GM18526 (cell line): ENCODE data around the gene GRIN1.
A peak's percentile ranks its signal among the peaks of the same experiment; 100 is the strongest.

Experiments
- POLR2A ChIP-seq: IDR thresholded peaks from 3 replicates; pipeline ENCODE4 v1.6.1; 2011; ENCODE audit not compliant: insufficient read length; ENCODE audit errors: extremely low read depth

The GRIN1 gene

DNA sequence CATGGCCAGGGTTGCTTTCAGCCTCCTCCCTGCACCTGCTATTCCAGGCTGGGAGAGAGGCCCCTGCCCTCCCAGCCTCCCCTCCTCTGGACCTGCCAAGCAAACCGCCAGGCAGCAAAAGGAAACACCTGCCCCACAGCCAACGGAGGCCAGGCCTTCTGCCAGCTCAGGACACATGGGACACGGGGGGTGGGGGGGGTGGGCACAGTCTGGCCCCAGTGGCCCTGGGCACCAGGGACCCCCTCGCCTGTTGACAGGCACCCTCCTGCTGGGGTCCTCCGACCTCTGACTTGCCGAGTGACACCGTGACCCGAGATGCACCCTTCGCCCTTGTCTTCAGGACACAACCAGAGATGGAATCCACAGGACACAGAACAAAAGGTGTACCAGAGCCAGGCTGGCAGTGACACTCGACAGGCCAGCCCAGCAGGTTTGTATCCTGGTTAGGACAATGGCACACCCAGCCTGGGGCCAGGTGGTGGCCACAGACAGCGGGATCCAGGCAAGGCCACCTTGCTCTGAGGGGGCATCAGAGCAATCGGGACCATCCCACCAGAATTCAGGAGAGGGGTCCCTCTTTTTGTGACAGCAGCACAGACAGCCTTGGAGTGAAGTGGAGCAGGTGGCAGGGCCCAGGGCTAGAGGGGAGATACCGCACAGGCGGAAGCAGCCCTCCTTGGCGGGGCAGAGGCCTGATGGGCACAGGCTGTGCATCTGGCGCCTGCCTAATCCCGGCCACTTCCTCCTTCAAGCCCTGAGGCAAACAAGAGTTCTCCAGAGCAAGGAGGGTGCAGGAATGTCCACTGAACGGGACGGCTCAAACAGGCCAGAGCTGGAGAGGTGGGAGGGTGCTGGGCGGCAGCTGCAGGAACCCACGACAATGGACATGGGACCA lies 34.2 kb downstream of the GRIN1 start:
- no peak for TF ChIP-seq POLR2A

DNA sequence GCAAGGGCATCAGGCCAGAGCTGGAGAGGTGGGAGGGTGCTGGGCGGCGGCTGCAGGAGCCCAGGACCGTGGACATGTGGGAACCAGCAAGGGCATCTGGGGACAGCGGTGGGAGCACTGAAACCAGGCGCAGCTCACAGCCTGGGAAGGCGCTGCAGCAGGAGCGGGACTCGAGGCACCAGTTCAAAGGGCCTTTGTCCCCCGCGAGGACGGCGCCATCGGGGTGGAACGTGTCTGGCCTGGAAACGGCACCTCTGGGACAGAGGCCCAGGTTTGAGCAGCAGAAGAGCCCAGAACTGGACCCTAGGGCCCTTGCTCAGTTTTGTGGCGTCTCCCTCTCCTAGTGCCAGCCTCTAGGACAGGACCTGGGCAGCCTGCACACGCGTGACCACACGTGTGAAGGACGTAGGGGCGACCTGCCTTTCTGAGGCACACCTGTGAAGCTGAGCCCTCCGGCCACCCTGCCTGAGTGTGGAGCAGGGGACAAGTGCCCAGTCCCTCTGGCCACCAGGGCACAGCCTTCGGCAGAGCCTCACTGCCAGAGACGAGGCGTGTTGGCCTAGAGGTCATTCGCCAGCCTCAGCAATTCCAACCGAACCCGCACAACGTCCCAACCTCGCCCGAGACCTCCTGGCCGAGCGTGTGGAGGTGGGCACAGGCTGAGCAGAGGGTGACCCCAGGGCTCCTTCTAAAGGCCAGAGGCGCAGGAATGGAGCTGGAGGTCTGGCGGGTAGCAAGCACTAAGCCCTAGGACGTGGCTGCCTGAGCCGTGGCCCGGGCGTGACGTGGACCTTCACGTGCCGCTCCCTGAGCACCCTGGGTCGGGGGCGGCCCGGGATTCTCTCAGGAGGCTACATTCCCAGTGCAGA lies 35.1 kb downstream of the GRIN1 start:
- TF ChIP-seq POLR2A: peak; percentile 17

DNA sequence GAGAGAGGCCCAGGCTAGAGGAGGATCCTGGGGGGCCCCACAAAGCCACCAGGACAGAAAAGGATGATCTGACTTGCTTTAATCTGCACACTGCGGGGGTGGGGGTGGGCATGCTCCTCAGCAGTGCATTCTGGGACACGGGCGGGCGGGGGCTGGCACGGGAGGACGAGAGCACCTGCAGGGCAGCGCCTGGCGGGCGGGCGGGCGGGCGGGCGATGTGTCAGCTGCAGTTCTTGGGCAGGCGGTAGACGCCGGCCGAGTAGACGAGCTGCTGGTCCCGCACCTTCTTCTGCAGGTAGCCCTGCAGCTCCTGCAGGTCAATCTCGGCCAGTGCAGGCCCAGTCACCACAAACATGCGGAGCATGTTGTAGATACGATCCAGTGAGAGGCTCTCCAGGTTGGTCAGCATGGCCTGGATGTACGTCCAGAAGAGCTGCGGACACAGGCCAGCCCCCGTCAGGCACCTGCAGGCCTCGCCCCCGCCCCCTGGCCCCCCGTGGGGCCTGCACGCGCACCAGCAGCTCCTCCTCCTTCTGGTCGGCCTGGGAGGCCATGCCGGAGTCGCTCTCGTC lies 35.9 kb downstream of the GRIN1 start:
- TF ChIP-seq POLR2A: no peak

DNA sequence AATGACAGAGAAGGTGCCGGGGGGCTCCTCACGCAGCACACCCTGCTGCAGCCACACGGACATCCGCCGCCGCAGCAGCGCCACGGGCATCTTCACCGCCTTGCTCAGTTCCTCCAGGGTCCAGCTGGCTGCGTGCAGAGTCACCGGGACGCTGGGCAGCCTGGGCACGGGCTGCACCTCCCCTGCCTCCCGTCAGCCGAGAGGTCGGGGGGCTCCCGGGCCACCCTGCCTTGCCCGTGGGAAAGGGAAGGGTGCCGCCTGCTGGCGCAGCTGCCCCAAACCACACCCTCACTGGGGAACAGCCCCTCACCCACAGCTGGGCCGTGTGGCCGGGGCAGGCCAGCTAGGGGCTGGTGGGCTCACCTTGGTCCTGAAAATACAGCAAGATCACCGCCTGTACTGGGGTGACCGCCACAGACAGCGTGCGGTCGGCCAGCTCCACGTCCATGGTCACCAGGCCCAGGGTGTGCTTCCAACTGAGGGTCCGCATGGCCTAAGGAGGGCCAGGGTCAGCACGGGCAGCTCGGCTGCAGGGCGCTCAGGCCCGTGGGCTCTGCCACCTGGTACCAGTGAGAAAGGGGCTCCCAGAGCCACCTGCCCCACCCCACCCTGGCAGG lies 36.5 kb downstream of the GRIN1 start:
- TF ChIP-seq POLR2A: no peak

DNA sequence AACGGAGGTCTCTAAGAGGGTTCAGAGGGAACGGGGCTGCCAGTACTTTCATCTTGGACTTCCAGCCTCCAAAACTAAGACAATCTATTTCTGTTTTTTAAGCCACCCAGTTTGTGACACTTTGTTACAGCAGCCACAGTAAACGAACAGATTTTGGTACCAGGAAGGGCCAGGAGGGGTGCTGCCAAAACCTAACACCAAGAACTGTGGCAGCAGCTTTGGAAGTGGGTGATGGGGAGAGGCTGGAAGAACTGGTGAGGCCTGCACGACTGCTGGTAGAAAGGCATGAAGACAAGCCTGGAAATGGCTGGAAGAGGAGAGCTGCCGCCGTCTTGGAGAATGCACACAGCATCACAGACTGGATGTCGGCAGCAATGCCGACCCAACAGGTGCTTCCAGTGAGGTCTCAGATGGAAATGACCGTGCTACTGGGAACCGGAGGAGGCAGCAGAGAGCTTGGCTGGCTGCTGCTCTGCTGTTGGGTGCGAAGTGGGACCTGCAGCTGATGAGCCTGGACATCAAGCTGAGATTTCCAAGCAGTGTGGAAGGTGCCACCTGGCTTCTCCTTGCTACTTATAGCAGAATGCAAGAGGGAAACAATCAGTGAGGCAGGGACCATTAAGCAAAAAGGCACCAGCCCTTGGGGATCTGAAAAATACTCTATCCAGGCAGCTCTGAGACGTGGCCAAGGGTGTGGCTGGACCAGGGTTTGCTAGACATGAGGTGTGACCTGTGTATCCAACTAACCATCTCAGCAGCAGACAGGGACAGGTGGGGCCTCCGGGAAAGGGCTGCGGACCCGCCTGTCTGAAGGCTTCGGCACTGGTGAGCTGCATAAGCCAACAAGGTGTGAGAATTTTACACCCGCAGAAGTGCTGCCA lies 37.6 kb downstream of the GRIN1 start:
- TF ChIP-seq POLR2A: no peak

DNA sequence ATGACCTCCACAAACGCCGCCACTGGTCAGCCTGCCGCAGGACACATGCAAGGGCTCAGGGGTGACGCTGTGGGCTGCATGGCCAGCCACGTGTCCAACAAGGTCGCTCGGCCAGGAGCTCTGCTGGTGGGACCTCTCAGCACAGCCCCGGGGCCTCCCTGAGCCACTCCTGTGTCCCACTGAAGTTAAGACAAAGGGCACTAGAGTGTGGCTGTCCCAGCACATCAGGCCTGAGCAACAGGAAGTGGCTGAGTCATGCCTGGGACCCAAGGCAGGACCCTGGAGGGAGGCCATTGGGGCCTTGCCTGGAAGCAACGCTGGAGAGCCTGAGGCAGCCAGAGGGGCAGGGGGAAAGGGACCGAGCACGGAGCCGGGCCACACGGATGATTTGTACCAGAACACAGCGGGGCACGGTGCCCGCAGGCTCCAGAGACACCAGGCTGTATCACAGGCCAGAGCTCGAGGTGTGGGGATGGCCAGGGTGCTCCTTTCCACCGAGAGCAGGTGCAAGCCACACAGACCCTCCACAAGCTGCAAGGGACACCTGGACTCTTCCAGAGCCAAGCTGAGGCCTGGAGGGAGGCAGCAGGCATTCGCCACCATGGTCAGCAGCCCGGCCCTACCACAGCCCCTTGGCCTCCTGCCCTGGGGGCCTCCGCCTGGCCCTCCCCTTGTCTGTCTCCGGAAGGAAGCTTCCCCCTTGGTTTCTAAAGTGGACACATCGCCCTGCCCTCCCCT lies 39.4 kb downstream of the GRIN1 start:
- no peak for TF ChIP-seq POLR2A

DNA sequence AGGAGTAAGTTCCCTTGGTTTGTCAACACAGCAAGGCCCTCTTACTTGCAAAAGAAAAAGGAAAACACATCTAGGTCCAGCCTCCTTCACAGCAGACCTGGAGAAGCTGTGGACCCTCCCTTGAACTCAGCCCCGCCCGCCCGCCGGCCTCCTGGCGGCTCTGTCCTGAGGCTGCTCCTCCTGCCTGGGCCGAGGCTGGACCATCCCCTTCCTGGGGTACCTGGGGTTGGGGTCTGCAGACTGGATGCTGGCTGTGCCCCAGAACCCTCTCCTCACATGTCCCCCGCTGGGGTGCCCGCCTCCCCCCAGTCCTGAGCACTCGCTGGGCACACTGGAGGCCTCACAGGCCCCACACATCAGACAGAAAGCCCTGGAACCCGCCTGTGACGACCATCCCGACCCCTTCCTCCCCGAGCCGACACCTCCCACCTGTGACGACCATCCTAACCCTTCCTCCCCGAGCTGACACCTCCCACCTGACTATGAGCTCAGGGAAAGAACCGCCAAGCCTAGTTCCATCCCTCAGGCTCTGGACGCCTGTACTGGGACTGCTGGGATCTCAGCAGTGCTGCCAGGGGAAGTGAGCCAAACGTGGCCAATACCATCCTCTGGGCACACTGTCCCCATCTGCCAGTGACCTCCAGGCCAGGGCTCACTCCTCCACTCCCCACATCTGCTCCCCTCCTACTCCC lies 40.1 kb downstream of the GRIN1 start:
- no peak for TF ChIP-seq POLR2A

DNA sequence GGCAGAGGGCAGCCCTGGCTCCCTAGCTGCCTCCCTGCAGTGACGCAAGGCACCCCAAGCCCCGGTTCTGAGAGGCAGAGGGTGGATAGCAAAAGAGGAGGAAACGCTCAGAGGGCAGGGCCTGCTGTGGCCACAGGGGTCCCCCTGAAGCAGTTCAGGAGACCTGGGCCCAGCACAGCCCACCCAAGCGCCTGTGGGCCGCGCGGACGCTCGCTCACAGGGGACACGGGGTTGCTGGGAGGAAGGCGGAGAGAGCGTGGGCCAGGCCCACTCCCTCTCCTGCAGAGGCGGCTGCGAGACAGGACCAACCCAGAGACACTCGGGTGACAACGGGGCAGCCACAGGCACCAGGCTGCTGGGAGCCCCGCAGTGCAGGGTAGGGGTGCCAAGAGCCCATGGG lies 40.8 kb downstream of the GRIN1 start:
- TF ChIP-seq POLR2A: no peak

DNA sequence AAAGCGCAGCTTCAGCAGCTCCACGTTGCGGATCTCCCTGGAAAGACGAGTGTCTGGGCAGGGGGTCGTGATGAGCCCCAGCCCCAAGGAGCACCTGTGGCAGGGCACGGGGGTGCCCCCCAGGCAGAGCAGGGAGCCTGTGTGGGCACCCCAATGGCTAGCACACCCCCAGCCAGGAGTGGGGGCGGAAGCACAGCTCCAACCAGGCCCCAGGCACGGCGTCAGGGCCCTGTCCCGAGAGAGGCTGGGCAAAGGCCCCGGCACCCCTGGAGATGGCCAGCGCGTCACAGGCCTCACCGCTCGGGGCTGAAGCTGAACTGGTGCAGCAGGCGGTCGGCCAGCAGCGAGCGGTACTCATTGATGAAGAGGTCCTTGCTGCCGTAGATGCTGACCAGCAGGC lies 41.5 kb downstream of the GRIN1 start:
- TF ChIP-seq POLR2A: no peak

DNA sequence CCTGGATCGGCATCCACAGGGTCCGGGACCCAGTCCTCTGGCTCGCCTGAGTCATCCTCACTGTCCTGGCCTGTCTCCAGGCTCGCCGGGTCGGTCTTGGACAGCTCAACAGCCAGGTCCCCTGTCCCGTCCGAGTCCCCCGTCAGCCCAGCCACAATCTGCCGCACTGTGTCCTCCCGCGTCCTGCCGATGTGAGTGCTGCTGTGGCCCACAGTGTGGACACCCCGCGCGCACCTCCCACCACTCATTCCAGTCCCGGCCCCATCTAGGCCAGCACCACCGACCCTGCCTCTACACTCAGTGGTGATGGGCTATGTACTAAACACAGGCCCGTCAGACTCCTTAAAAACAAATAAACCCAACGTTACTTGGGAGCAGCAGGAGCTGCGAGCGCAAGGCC lies 42.7 kb downstream of the GRIN1 start:
- TF ChIP-seq POLR2A: no peak

DNA sequence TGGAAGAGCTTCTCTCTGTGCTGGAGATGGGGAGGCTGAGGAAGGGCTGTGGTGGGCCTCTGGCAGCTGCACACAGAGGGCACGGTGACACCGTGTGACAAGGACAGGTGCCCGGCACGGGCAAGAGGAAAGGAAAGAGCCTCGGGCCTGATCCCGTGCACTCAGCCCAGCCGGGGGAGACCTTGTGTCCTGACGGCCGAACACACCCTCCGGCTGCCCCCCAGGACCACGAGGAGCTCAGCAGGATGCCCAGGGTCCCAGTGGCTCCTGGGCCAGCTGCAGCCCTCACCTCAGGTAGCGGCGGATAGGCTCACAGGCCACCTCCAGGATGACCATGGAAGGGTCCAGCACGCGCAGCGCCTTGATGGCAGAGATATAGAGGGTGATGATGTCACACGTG lies 43.9 kb downstream of the GRIN1 start:
- TF ChIP-seq POLR2A: no peak

DNA sequence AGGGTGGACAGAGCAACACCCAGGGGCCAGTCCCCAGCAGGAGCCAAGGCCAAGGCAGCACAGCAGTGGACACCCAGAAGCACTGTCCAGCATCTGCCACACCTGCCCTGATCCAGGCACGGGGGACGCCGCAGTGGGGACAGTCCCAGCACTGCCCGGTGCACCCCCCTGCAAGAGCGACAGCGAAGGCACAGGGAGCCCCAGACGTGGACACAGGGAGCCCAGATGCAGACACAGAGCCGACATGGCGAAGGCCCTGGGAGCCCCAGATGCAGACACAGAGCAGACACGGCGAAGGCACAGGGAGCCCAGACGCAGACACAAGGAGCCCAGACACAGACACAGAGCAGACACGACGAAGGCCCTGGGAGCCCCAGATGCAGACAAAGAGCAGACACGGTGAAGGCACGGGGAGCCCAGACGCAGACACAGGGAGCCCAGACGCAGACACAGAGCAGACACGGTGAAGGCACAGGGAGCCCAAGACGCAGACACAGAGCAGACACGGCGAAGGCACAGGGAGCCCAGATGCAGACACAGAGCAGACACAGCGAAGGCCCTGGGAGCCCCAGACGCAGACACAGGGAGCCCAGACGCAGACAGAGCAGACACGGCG lies 45.1 kb downstream of the GRIN1 start:
- no peak for TF ChIP-seq POLR2A
